ENCODE results near the gene SPPL3. TPM values are rescaled to one million over a fixed set of nuclear protein-coding genes. Genes with fewer than 3 reads are reported as not detected.

SPPL3 gene
- total RNA-seq, 2 donors from 2014 or later = 43.5 to 45.7 TPM

GRCh38 chr12:120787889-120788288 lies 116.3 kb downstream of the SPPL3 start:
- no peak overlapping the region for H3K4me3 Mint-ChIP-seq
- DNase-seq (no peak), ATAC-seq (replicated peaks in 1 of 2) (no peak)
- H3K27ac Mint-ChIP-seq = peak overlapping the region; percentile 48
- peaks cover 52% of the 10 kb centered on the region for H3K4me1 Mint-ChIP-seq (ENCODE audit: low read depth)
- no peaks in the 10 kb centered on the region for H3K9me3 Mint-ChIP-seq
- no peaks in the 10 kb centered on the region for H3K27me3 Mint-ChIP-seq (ENCODE audit: low read depth)
- peaks cover 4 to 5% of the 10 kb centered on the region in 2 donors for H3K36me3 Mint-ChIP-seq (ENCODE audit: insufficient read depth in 2 of 2)

DNA sequence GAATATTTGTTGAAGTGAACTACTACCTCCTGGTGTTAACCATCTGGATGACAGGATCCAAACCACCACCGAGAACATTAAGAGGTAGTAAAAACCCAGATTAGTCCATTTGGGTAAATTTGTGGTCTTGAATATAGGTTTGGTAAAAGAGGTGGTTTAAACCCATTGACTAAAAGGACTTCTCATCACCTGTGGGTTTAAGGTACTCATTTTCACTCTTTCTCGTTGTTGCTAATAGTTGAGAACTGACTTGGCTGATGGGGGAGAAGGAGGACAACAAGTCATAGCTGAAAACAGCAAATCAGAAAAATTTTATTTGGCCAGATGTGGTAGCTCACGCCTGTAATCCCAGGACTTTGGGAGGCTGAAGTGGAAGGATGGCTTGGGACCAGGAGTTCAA lies 119.4 kb downstream of the SPPL3 start:
- H3K27me3 Mint-ChIP-seq (ENCODE audit: low read depth) = no peaks in the 10 kb centered on the region
- H3K27ac Mint-ChIP-seq = peak overlapping the region; percentile 68
- peaks cover 6 to 14% of the 10 kb centered on the region in 2 donors for H3K36me3 Mint-ChIP-seq (ENCODE audit: insufficient read depth in 2 of 2)
- DNase-seq = peak; percentile 22 to 32
- H3K4me1 Mint-ChIP-seq (ENCODE audit: low read depth) = peaks cover 50% of the 10 kb centered on the region
- peak overlapping the region; percentile 1 to 49 for H3K4me3 Mint-ChIP-seq
- no peaks in the 10 kb centered on the region for H3K9me3 Mint-ChIP-seq
- ATAC-seq (replicated peaks in 1 of 2) = peak; percentile 70 to 79

DNA sequence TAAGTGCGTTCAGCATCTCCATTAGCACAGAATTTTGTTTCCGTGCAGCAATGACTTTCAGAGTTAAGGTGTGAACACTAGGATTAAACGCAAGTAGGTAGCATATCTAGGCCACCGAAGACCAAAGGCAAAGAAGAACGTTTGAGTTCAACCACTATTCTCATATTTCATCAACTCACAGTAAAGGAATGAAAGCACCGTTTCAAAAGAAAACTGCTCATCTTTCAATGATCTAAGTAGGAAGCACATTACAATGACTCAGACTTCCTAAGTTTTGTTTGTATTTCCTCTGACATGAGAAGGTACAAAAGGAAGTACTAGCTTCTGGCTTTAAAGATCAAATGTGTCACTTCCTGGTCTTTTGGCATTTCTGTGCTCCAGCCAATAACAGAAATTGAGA lies 121.0 kb downstream of the SPPL3 start:
- Mint-ChIP-seq H3K36me3 (ENCODE audit: insufficient read depth in 2 of 2) (peaks cover 6 to 17% of the 10 kb centered on the region in 2 donors), H3K27me3 (ENCODE audit: low read depth) (no peaks in the 10 kb centered on the region), H3K4me3 (peak overlapping the region; percentile 46 to 50), H3K9me3 (no peaks in the 10 kb centered on the region), H3K4me1 (ENCODE audit: low read depth) (peaks cover 45% of the 10 kb centered on the region), H3K27ac (peak overlapping the region; percentile 92)
- DNase-seq = peak; percentile 35 to 42
- ATAC-seq (replicated peaks in 1 of 2) = peak; percentile 82 to 83

- Mint-ChIP-seq H3K4me1 (ENCODE audit: low read depth) (peaks cover 29% of the 10 kb centered on the region), H3K9me3 (no peaks in the 10 kb centered on the region), H3K4me3 (no peak overlapping the region), H3K36me3 (ENCODE audit: insufficient read depth in 2 of 2) (peaks cover 3 to 6% of the 10 kb centered on the region in 2 donors), H3K27ac (peak overlapping the region; percentile 81), H3K27me3 (ENCODE audit: low read depth) (no peaks in the 10 kb centered on the region)
- ATAC-seq (replicated peaks in 1 of 2) (no peak), DNase-seq (no peak)
Measured at GRCh38 chr12:120775862-120776552, 128.2 kb downstream of the SPPL3 start.

DNA sequence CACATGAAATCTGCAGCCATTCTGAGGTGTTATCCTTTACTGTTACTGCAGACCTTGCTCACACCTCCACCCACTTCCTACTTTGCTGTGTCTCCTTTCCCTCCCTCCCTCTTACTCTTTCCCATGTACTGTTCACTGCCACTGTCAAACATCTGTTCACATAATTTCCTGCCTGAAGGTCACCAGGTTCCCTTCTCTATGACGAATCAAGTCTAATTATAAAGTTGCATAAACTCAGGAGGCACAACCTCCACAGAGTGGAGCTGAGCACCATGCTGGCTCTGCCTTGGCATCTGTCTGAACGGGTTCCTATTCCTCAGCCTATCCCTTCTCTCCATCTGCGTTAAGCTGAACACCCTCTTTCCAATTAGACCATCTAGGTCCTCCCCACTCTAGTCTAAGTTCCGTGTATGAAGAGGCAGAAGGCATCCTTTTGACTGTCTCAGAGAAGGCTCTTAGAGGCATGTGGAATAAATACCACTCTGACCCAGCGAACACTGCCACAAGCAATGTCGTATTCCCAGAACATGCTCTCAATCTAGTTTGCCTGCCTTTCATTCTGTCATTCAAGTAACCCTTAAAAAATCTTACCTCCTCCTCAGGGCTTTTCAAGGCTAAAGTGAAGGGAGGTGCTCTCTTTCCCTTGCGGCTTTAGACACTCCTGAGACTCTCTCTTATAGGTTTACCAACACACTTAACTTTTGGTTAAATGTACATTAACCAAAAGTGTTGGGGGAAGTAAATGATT lies 129.8 kb downstream of the SPPL3 start:
- Mint-ChIP-seq H3K27me3 (ENCODE audit: low read depth) (no peaks in the 10 kb centered on the region), H3K4me1 (ENCODE audit: low read depth) (peaks cover 29% of the 10 kb centered on the region), H3K4me3 (peak overlapping the region in 1 of 2 donors; percentile 3), H3K27ac (peak overlapping the region; percentile 74), H3K9me3 (no peaks in the 10 kb centered on the region), H3K36me3 (ENCODE audit: insufficient read depth in 2 of 2) (peaks cover 1 to 5% of the 10 kb centered on the region in 2 donors)
- peak; percentile 25 to 75 for ATAC-seq (replicated peaks in 1 of 2)
- no peak for DNase-seq

DNA sequence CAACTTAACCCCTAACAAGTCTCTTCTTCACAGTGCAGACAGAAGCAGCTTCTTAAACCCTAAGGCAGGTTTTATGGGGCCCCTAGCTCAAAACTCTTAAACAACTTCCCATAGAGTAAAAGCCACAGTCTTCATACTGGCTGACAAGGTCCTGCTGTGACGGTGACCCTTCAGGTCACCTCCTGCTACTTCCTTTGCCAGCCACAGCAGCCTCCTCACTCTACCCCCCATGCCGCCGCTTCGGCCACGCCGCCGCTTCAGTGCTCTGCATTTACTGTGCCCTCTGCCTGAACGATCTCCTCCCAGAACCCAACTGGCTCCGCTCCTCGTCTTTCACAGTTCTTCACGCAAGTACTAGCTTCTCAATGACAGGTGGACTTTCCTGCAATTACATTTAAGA lies 133.1 kb downstream of the SPPL3 start:
- DNase-seq (no peak), ATAC-seq (replicated peaks in 1 of 2) (no peak)
- H3K4me3 Mint-ChIP-seq = no peak overlapping the region
- H3K4me1 Mint-ChIP-seq (ENCODE audit: low read depth) = peaks cover 22% of the 10 kb centered on the region
- no peaks in the 10 kb centered on the region for H3K27me3 Mint-ChIP-seq (ENCODE audit: low read depth)
- no peaks in the 10 kb centered on the region for H3K9me3 Mint-ChIP-seq
- H3K36me3 Mint-ChIP-seq (ENCODE audit: insufficient read depth in 2 of 2) = peaks cover 4 to 7% of the 10 kb centered on the region in 2 donors
- peak overlapping the region; percentile 51 for H3K27ac Mint-ChIP-seq

- H3K36me3 Mint-ChIP-seq (ENCODE audit: insufficient read depth in 2 of 2) = peaks cover 2 to 9% of the 10 kb centered on the region in 2 donors
- H3K27me3 Mint-ChIP-seq (ENCODE audit: low read depth) = no peaks in the 10 kb centered on the region
- DNase-seq (no peak), ATAC-seq (replicated peaks in 1 of 2) (no peak)
- H3K4me1 Mint-ChIP-seq (ENCODE audit: low read depth) = no peaks in the 10 kb centered on the region
- no peaks in the 10 kb centered on the region for H3K9me3 Mint-ChIP-seq
- H3K27ac Mint-ChIP-seq = no peak overlapping the region
- H3K4me3 Mint-ChIP-seq = no peak overlapping the region
Measured at GRCh38 chr12:120767071-120768024, 136.8 kb downstream of the SPPL3 start.

DNA sequence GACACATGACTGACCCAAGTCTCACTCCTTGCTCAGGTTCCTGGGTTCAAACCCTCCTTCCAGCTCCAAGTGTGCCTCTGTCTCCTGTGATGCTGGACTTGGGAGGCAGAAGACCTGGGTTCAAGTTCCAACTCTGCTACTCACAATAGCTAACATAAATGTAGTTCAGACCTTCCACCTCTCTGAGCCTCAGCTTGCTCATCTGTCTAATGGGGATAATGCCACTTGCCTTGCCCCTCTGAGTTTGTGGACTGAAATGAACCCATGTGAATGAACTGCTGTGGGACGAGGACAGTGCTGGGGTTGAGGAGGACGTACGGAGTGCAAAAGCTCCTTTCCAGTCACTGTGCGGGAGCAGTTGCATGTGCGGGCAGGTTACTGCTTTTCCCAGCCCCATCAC lies 137.6 kb downstream of the SPPL3 start:
- Mint-ChIP-seq H3K9me3 (no peaks in the 10 kb centered on the region), H3K4me1 (ENCODE audit: low read depth) (no peaks in the 10 kb centered on the region), H3K27me3 (ENCODE audit: low read depth) (no peaks in the 10 kb centered on the region), H3K4me3 (no peak overlapping the region), H3K27ac (no peak overlapping the region), H3K36me3 (ENCODE audit: insufficient read depth in 2 of 2) (peaks cover 2 to 9% of the 10 kb centered on the region in 2 donors)
- ATAC-seq (replicated peaks in 1 of 2) (no peak), DNase-seq (no peak)

- Mint-ChIP-seq H3K4me1 (ENCODE audit: low read depth) (no peaks in the 10 kb centered on the region), H3K27me3 (ENCODE audit: low read depth) (no peaks in the 10 kb centered on the region), H3K4me3 (no peak overlapping the region), H3K9me3 (no peaks in the 10 kb centered on the region), H3K36me3 (ENCODE audit: insufficient read depth in 2 of 2) (peaks cover 2 to 9% of the 10 kb centered on the region in 2 donors), H3K27ac (no peak overlapping the region)
- no peak for DNase-seq
- no peak for ATAC-seq (replicated peaks in 1 of 2)
Measured at GRCh38 chr12:120764816-120765215, 139.3 kb downstream of the SPPL3 start.

DNA sequence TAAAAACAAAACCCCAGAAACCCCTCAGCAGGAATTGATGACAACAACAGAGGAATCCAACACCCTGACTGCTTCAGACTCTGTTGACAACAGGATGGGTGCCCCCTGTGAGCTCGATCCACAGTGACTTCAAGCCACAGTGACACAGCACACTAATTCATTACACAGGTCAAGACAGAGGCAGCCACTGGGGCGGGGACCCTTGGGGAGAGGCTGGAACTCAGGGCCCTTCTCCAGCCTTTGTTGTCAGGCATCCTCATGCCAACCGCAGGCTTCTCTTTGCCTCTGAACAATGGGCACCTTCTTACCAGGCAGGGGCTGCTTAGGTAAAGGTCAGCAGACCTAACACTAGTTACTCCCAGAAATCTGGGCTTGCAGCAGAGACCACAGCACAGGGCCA lies 140.9 kb downstream of the SPPL3 start:
- Mint-ChIP-seq H3K27ac (peak overlapping the region; percentile 63), H3K4me3 (no peak overlapping the region), H3K9me3 (no peaks in the 10 kb centered on the region), H3K27me3 (ENCODE audit: low read depth) (no peaks in the 10 kb centered on the region), H3K36me3 (ENCODE audit: insufficient read depth in 2 of 2) (peaks cover 0 to 7% of the 10 kb centered on the region in 2 donors), H3K4me1 (ENCODE audit: low read depth) (peaks cover 4% of the 10 kb centered on the region)
- DNase-seq = no peak
- ATAC-seq (replicated peaks in 1 of 2) = no peak

- peaks cover 0 to 7% of the 10 kb centered on the region in 2 donors for H3K36me3 Mint-ChIP-seq (ENCODE audit: insufficient read depth in 2 of 2)
- no peaks in the 10 kb centered on the region for H3K27me3 Mint-ChIP-seq (ENCODE audit: low read depth)
- no peak overlapping the region for H3K4me3 Mint-ChIP-seq
- H3K27ac Mint-ChIP-seq = peak overlapping the region; percentile 7
- no peaks in the 10 kb centered on the region for H3K9me3 Mint-ChIP-seq
- peaks cover 4% of the 10 kb centered on the region for H3K4me1 Mint-ChIP-seq (ENCODE audit: low read depth)
- DNase-seq = no peak
- no peak for ATAC-seq (replicated peaks in 1 of 2)
Measured at GRCh38 chr12:120762086-120762485, 142.1 kb downstream of the SPPL3 start.

DNA sequence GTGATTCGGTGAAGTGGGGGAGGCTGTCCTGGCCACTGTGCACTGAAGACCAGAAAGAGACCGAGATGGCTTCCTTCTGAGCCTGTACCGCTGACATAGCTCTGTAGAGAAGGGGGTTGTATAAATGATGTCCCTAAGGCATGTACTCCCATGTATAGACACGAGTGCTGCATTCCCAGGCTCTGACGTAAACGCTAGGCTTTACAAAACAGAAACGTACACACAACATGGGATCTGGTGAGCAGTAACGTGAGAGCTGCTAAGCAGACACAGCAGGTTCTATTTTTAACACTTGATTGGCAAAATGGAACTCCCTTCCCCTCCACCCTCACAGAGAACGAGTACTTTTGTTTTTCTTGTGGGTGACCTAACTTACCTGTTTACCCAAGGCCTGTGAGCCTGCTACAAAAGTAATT lies 142.6 kb downstream of the SPPL3 start:
- Mint-ChIP-seq H3K36me3 (ENCODE audit: insufficient read depth in 2 of 2) (peaks cover 0 to 5% of the 10 kb centered on the region in 2 donors), H3K4me1 (ENCODE audit: low read depth) (peaks cover 4% of the 10 kb centered on the region), H3K9me3 (no peaks in the 10 kb centered on the region), H3K27ac (no peak overlapping the region), H3K4me3 (no peak overlapping the region), H3K27me3 (ENCODE audit: low read depth) (no peaks in the 10 kb centered on the region)
- ATAC-seq (replicated peaks in 1 of 2) = peak in 1 of 2 donors; percentile 18
- no peak for DNase-seq

Data from activated T-cell treated with anti-CD3 and anti-CD28 coated beads, Interleukin-2, amount 50 U/mL, for 72 hours (primary cell).